Progenitor cell of endocrine pancreas (in vitro differentiated cells): ENCODE results near the gene LMAN2. TPM values are rescaled to one million over a fixed set of nuclear protein-coding genes. Genes with fewer than 3 reads are reported as not detected.

Experiments used
- DNase-seq: peaks from one replicate; pipeline ENCODE4 v3.0.0; 2021; ENCODE audit warnings: low spot score; ENCODE audit not compliant: unreplicated experiment
- H3K27ac Mint-ChIP-seq: 2 replicates; pipeline ENCODE4 v1.8.0; 2021; ENCODE audit warnings: mild to moderate bottlenecking, moderate library complexity, mixed read lengths
- H3K27me3 Mint-ChIP-seq: 2 replicates; pipeline ENCODE4 v1.8.0; 2021; ENCODE audit warnings: mixed read lengths
- H3K36me3 Mint-ChIP-seq: 2 replicates; pipeline ENCODE4 v1.8.0; 2022; ENCODE audit warnings: mixed read lengths; ENCODE audit not compliant: insufficient read depth
- H3K4me1 Mint-ChIP-seq: 2 replicates; pipeline ENCODE4 v1.8.0; 2021; ENCODE audit warnings: low read depth, mixed read lengths
- H3K4me3 Mint-ChIP-seq: 2 replicates; pipeline ENCODE4 v1.8.0; 2021; ENCODE audit warnings: low read depth, mild to moderate bottlenecking, moderate library complexity, mixed read lengths
- H3K9me3 Mint-ChIP-seq: 2 replicates; pipeline ENCODE4 v1.8.0; 2021; ENCODE audit warnings: low read depth, mixed read lengths
- total RNA-seq: library from RNA; stranded (reverse); gene quantifications from 2 replicates; pipeline ENCODE4 v1.2.1, GENCODE V29; 2021
- TF ChIP-seq, protein P1 (sequence below): fragments of 200-600 bp; sonication (generic); IDR thresholded peaks from one replicate; pipeline ENCODE4 v1.5.0; 2021; ENCODE audit warnings: antibody characterized with exemption, mild to moderate bottlenecking; ENCODE audit not compliant: unreplicated experiment

The LMAN2 gene
- total RNA-seq, 1 donor from 2014 or later: 111 TPM

- Mint-ChIP-seq H3K4me3 (peak overlapping the region; percentile 83), H3K36me3 (no peaks in the 10 kb centered on the region), H3K9me3 (no peaks in the 10 kb centered on the region), H3K4me1 (peaks cover 16% of the 10 kb centered on the region), H3K27me3 (peaks cover 14% of the 10 kb centered on the region), H3K27ac (peak overlapping the region; percentile 85)
- no peak for DNase-seq
- TF ChIP-seq, protein P1, sequence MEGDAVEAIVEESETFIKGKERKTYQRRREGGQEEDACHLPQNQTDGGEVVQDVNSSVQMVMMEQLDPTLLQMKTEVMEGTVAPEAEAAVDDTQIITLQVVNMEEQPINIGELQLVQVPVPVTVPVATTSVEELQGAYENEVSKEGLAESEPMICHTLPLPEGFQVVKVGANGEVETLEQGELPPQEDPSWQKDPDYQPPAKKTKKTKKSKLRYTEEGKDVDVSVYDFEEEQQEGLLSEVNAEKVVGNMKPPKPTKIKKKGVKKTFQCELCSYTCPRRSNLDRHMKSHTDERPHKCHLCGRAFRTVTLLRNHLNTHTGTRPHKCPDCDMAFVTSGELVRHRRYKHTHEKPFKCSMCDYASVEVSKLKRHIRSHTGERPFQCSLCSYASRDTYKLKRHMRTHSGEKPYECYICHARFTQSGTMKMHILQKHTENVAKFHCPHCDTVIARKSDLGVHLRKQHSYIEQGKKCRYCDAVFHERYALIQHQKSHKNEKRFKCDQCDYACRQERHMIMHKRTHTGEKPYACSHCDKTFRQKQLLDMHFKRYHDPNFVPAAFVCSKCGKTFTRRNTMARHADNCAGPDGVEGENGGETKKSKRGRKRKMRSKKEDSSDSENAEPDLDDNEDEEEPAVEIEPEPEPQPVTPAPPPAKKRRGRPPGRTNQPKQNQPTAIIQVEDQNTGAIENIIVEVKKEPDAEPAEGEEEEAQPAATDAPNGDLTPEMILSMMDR: no peak
Measured at GRCh38 chr5:177365845-177366527, 14.5 kb upstream of the LMAN2 start.

- peaks cover 22% of the 10 kb centered on the region for H3K27me3 Mint-ChIP-seq
- TF ChIP-seq, protein P1: no peak
- H3K4me1 Mint-ChIP-seq: peaks cover 16% of the 10 kb centered on the region
- DNase-seq: no peak
- no peaks in the 10 kb centered on the region for H3K36me3 Mint-ChIP-seq
- no peak overlapping the region for H3K4me3 Mint-ChIP-seq
- H3K27ac Mint-ChIP-seq: no peak overlapping the region
- H3K9me3 Mint-ChIP-seq: no peaks in the 10 kb centered on the region
Measured at GRCh38 chr5:177364159-177364962, 12.9 kb upstream of the LMAN2 start.

- Mint-ChIP-seq H3K27me3 (peaks cover 20% of the 10 kb centered on the region), H3K4me1 (peaks cover 15% of the 10 kb centered on the region), H3K27ac (no peak overlapping the region), H3K9me3 (no peaks in the 10 kb centered on the region), H3K4me3 (peak overlapping the region; percentile 50), H3K36me3 (no peaks in the 10 kb centered on the region)
- DNase-seq: no peak
- TF ChIP-seq, protein P1: no peak
Measured at GRCh38 chr5:177363565-177363964, 12.1 kb upstream of the LMAN2 start.

DNA sequence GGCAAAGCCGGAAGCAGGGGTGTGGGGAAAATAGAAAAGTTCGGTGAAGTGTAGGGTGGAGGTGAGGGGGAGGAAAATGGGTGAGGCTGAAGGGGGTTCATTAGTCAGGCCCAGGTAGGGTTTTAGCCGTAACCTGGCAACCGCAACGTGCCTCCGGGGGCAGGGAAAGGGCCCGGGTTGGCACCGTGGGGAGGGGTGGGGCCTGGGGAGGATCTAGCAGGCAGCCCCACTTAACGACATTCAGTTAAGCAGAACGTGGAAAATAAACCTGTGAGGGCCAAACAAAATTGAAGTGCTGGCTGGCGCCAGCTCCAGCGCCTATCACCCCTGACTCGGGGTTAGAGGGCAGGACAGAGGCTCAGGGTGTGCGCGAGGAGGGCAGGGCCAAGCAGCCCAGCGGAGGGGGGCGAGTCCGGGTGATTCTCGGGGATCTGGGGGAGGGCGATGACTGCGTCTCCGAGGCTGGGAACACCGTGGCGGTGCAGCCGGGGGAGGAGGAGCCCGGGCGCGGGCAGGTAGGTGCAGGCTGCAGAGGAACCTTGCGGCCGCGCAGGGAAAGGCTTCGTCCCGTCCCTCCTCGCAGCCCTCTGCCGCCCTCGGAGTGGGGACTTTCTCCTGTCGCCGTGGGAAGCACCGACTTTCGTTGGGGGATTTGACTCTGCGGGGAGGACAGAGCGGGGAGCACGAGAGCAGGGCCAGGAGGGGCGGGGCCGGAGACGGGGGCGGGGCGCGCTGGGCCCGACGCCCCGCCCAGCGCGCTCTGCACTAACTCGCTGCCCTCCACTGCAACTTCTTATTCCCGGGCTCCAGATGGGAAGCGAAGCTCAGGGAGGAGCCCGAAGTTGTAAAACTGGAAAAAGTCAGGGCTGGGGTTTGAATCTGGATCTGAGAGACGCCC, 11.4 kb upstream of the LMAN2 start:
- Mint-ChIP-seq H3K4me1 (peaks cover 15% of the 10 kb centered on the region), H3K36me3 (no peaks in the 10 kb centered on the region), H3K9me3 (no peaks in the 10 kb centered on the region), H3K27me3 (peaks cover 16% of the 10 kb centered on the region), H3K27ac (peak overlapping the region; percentile 74), H3K4me3 (peak overlapping the region; percentile 73)
- DNase-seq: peak; percentile 43
- TF ChIP-seq, protein P1: peak; percentile 10

GRCh38 chr5:177362292-177362609, 10.8 kb upstream of the LMAN2 start:
- H3K27ac Mint-ChIP-seq: no peak overlapping the region
- no peaks in the 10 kb centered on the region for H3K36me3 Mint-ChIP-seq
- peaks cover 15% of the 10 kb centered on the region for H3K4me1 Mint-ChIP-seq
- H3K4me3 Mint-ChIP-seq: peak overlapping the region; percentile 57
- DNase-seq: no peak
- peaks cover 20% of the 10 kb centered on the region for H3K27me3 Mint-ChIP-seq
- TF ChIP-seq, protein P1: no peak
- no peaks in the 10 kb centered on the region for H3K9me3 Mint-ChIP-seq
